Transverse colon (tissue), 4 donors: ENCODE results near the gene POLDIP3. TPM values are rescaled to one million over a fixed set of nuclear protein-coding genes. Genes with fewer than 3 reads are reported as not detected.
A peak's percentile ranks its signal among the peaks of the same experiment; 100 is the strongest.
"Not testable (repeated sequence)": the region's sequence is repeated elsewhere in the genome, so short reads cannot be mapped to it uniquely, and the experiment has no call there.

Experiments
- DNase-seq: peaks from one replicate; pipeline ENCODE4 v3.0.0-alpha.2; 2019
- H3K27ac ChIP-seq, 4 donors: fragments of 200-600 bp; sonication (generic); 2 replicates each; pipeline ENCODE4 v1.5.1; 2016 to 2018; ENCODE audit warnings: inconsistent platforms in 4 of 4
- H3K27me3 ChIP-seq: fragments of 200-600 bp; sonication (generic); 2 replicates; pipeline ENCODE4 v1.5.1; 2017; ENCODE audit warnings: inconsistent platforms
- H3K36me3 ChIP-seq, 4 donors: fragments of 200-600 bp; sonication (generic); 2 replicates each; pipeline ENCODE4 v1.5.1; 2017 to 2019; ENCODE audit warnings: inconsistent platforms in 4 of 4
- H3K4me1 ChIP-seq, 4 donors: fragments of 200-600 bp; sonication (generic); 2 replicates each; pipeline ENCODE4 v1.5.1; 2017 to 2020; ENCODE audit warnings: inconsistent platforms in 4 of 4
- H3K4me3 ChIP-seq, 4 donors: fragments of 200-600 bp; sonication (generic); 1 replicate in 1 of 4; 2 replicates in 3 of 4; pipeline versions ENCODE4 v1.5.1 to v1.6.1; 2017 to 2019; ENCODE audit warnings: inconsistent platforms in 4 of 4
- H3K9me3 ChIP-seq, 2 donors: fragments of 200-600 bp; sonication (generic); 2 replicates each; pipeline ENCODE4 v1.5.1; 2017 to 2019; ENCODE audit warnings: inconsistent platforms in 2 of 2
- EP300 ChIP-seq: sonication (generic); formaldehyde crosslinking; IDR thresholded peaks from one replicate; pipeline ENCODE4 v1.6.1; 2017; ENCODE audit warnings: antibody characterized with exemption, low read depth
- POLR2A ChIP-seq: fragments of 450-650 bp; IDR thresholded peaks from one replicate; pipeline ENCODE4 v1.6.1; 2016; ENCODE audit warnings: antibody characterized with exemption, mild to moderate bottlenecking, moderate library complexity
- POLR2AphosphoS5 ChIP-seq, 3 donors: sonication (generic); formaldehyde crosslinking; IDR thresholded peaks; one replicate each; pipeline ENCODE4 v1.6.1; 2016; ENCODE audit warnings: antibody characterized with exemption in 3 of 3
- WGBS, 2 donors: methylation state at CpG; one replicate each; pipeline ENCODE4 v1.1.5; 2018; ENCODE audit warnings: low coverage in 1 of 2; 5-methylcytosine and 5-hydroxymethylcytosine counted together
- in situ Hi-C, 4 donors: fragments of 200-750 bp; cut with MboI; loops; one replicate each; pipeline versions ENCODE4 v1.15.0 to v1.15.1; 2017; ENCODE audit warnings: low sequenced_read_pairs in 3 of 4, low pct_ligation_motif_present in 1 of 4, low pct_unique_long_range_greater_than_20kb in 1 of 4
- intact Hi-C: fragments of 100-400 bp; cut with DNase I; formaldehyde crosslinking; loops from one replicate; pipeline ENCODE4 v1.15.1; 2023; ENCODE audit warnings: low total_unique reads
- total RNA-seq, 4 donors: library from RNA; depleted of rRNA; stranded (reverse); fragments of >200 nt; gene quantifications; one replicate each; pipeline ENCODE4 v1.1.0, GENCODE V29; 2016
- TF ChIP-seq, protein P1 (sequence below), 5 experiments: fragments of 200-600 bp in 3 of 5; fragments of 450-650 bp in 2 of 5; sonication (generic) in 3 of 5; IDR thresholded peaks; 1 replicate in 2 of 5; 2 replicates in 3 of 5; pipeline ENCODE4 v1.5.1; 2016 to 2017; ENCODE audit warnings: antibody characterized with exemption in 5 of 5, inconsistent platforms in 3 of 5, mild to moderate bottlenecking in 2 of 5, moderate library complexity in 1 of 5

The POLDIP3 gene
- total RNA-seq, 4 donors from 2014 or later, result 36.5 to 69.5 (median 45.2) TPM

- intact Hi-C loops (no loop called here), in situ Hi-C loops (no loop called here)
- peak overlapping the region; percentile 82 to 88 (median 85) for H3K27ac ChIP-seq
- WGBS, 2 donors, result 35% methylated on average over 11 of the region's 11 CpGs; no CpG with 5 or more reads in 1 of the 2 donors
- peaks cover 32 to 50% (median 49%) of the 10 kb centered on the region in 4 donors for H3K4me1 ChIP-seq
- H3K36me3 ChIP-seq, result peaks cover 0 to 11% (median 4%) of the 10 kb centered on the region in 4 donors
- H3K27me3 ChIP-seq, result no peaks in the 10 kb centered on the region
- TF ChIP-seq EP300, result no peak
- TF ChIP-seq POLR2AphosphoS5 (IDR thresholded peaks at IDR 0.05), result peak in 2 of 3 donors; percentile 6 to 21
- TF ChIP-seq POLR2A, result no peak
- TF ChIP-seq, protein P1, sequence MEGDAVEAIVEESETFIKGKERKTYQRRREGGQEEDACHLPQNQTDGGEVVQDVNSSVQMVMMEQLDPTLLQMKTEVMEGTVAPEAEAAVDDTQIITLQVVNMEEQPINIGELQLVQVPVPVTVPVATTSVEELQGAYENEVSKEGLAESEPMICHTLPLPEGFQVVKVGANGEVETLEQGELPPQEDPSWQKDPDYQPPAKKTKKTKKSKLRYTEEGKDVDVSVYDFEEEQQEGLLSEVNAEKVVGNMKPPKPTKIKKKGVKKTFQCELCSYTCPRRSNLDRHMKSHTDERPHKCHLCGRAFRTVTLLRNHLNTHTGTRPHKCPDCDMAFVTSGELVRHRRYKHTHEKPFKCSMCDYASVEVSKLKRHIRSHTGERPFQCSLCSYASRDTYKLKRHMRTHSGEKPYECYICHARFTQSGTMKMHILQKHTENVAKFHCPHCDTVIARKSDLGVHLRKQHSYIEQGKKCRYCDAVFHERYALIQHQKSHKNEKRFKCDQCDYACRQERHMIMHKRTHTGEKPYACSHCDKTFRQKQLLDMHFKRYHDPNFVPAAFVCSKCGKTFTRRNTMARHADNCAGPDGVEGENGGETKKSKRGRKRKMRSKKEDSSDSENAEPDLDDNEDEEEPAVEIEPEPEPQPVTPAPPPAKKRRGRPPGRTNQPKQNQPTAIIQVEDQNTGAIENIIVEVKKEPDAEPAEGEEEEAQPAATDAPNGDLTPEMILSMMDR (IDR thresholded peaks at IDR 0.05), result peak; percentile 85 to 94 (median 89)
- no peak overlapping the region for H3K4me3 ChIP-seq
- H3K9me3 ChIP-seq, result no peaks in the 10 kb centered on the region
- peak; percentile 80 for DNase-seq
Observed at GRCh38 chr22:42621505-42622002, 6.9 kb upstream of the POLDIP3 start.

GRCh38 chr22:42620084-42620483, 5.4 kb upstream of the POLDIP3 start:
- H3K9me3 ChIP-seq, result no peaks in the 10 kb centered on the region
- 87% methylated on average over 3 of the region's 4 CpGs; no CpG with 5 or more reads in 1 of the 2 donors for WGBS, 2 donors
- no peaks in the 10 kb centered on the region for H3K27me3 ChIP-seq
- H3K27ac ChIP-seq, result peak overlapping the region; percentile 82 to 88 (median 85)
- no peaks in the 10 kb centered on the region for H3K36me3 ChIP-seq
- in situ Hi-C loops, result no loop called here
- peaks cover 36 to 63% (median 59%) of the 10 kb centered on the region in 4 donors for H3K4me1 ChIP-seq
- no peak overlapping the region for H3K4me3 ChIP-seq
- no peak for TF ChIP-seq EP300
- TF ChIP-seq POLR2A, result no peak
- TF ChIP-seq, protein P1 (IDR thresholded peaks at IDR 0.05), result no peak
- TF ChIP-seq POLR2AphosphoS5 (IDR thresholded peaks at IDR 0.05), result no peak
- DNase-seq, result no peak
- intact Hi-C loops, result no loop called here

DNA sequence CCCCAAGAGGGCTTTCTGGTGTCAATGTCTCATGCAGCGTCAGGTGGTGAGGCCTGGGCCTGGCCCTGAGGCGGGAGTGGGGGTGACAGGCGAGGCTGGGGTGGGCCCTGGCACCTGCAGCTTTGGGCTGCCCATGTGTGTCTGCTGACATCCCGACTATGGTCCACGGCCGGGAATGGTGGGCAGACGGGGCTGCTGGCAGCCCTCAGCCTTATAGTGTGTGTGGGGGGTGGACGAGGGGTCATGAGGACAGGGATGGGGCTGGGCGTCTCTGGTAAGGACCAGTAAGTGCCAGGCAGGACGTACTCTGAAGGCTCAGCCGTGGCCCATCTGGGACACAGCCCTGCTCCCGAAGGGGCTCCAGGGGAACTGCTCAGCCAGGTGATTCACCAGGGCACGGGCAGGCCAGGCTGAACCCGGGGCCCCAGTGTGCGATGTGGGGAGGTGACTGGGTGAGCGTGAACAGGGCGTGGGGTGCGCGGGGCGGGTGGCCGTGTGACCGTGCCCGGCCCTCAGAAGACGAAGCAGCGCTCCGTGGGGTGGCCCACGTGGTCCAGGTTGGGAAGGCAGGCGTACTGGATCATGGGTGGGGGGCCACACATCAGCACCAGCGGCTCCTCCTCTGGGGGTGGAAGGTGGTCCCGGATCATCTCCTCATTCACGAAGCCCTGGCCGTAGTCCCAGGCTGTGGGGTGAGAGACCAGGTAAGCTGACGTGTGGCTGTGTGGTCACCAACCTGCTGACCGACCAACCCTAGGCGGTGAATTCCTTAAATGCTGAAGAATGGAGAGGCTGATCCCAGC, 4.8 kb upstream of the POLDIP3 start:
- H3K4me1 ChIP-seq, result peaks cover 33 to 63% (median 59%) of the 10 kb centered on the region in 4 donors
- no peaks in the 10 kb centered on the region for H3K36me3 ChIP-seq
- intact Hi-C loops (no loop called here), in situ Hi-C loops (no loop called here)
- TF ChIP-seq POLR2A (no peak), EP300 (no peak), POLR2AphosphoS5 (IDR thresholded peaks at IDR 0.05) (no peak)
- TF ChIP-seq, protein P1 (IDR thresholded peaks at IDR 0.05), result no peak
- peak overlapping the region; percentile 82 to 88 (median 85) for H3K27ac ChIP-seq
- peak; percentile 16 for DNase-seq
- H3K9me3 ChIP-seq, result no peaks in the 10 kb centered on the region
- WGBS, 2 donors, result 91% methylated on average over 26 of the region's 35 CpGs; no CpG with 5 or more reads in 1 of the 2 donors
- H3K27me3 ChIP-seq, result no peaks in the 10 kb centered on the region
- no peak overlapping the region for H3K4me3 ChIP-seq

- no peaks in the 10 kb centered on the region for H3K27me3 ChIP-seq
- peak overlapping the region; percentile 93 to 98 (median 96) for H3K27ac ChIP-seq
- no peaks in the 10 kb centered on the region for H3K9me3 ChIP-seq
- H3K4me1 ChIP-seq, result peaks cover 35 to 67% (median 58%) of the 10 kb centered on the region in 4 donors
- 20 to 75% methylated on average over 1 to 20 of the region's 20 CpGs for WGBS, 2 donors
- no peak for DNase-seq
- no peaks in the 10 kb centered on the region for H3K36me3 ChIP-seq
- in situ Hi-C loops, result no loop called here
- intact Hi-C loops, result no loop called here
- TF ChIP-seq POLR2AphosphoS5 (IDR thresholded peaks at IDR 0.05), result peak in 1 of 3 donors; percentile 12
- no peak for TF ChIP-seq EP300
- H3K4me3 ChIP-seq, result no peak overlapping the region
Observed at GRCh38 chr22:42617155-42617983, 2.7 kb upstream of the POLDIP3 start.

- H3K9me3 ChIP-seq, H3K36me3 ChIP-seq, in situ Hi-C loops, intact Hi-C loops, H3K27me3 ChIP-seq: not testable (repeated sequence)
- DNase-seq, result peak; percentile 56
- Histone ChIP-seq H3K4me1 (peaks cover 30 to 67% (median 56%) of the 10 kb centered on the region in 4 donors), H3K4me3 (peak overlapping the region in 3 of 4 donors; percentile 7 to 85 (median 78)), H3K27ac (peak overlapping the region; percentile 93 to 98 (median 96))
- WGBS, 2 donors, result 0 to 13% methylated on average over 3 to 13 of the region's 13 CpGs
Observed at GRCh38 chr22:42615860-42616175, 1.1 kb upstream of the POLDIP3 start.
